DMS 273 treated with DMSO at 0.1 percent for 48 hours (cell line): ENCODE measurements around the gene DRC1.
"Not testable (repeated sequence)": the region's sequence is repeated elsewhere in the genome, so short reads cannot be mapped to it uniquely, and the experiment has no call there.

Experiments used
- DNase-seq: peaks from one replicate; lab custom pipeline; 2025; lab: John Stamatoyannopoulos, UW

DRC1 gene

GRCh38 chr2:26463244-26464192 lies 61.8 kb downstream of the DRC1 start:
- no peak for DNase-seq

- no peak for DNase-seq
These were observed 62.9 kb downstream of the DRC1 start for GRCh38 chr2:26464390-26465265.

GRCh38 chr2:26465266-26465925 lies 63.7 kb downstream of the DRC1 start:
- DNase-seq = no peak

GRCh38 chr2:26465981-26466471 lies 64.3 kb downstream of the DRC1 start:
- no peak for DNase-seq

- no peak for DNase-seq
These were observed 65.1 kb downstream of the DRC1 start for GRCh38 chr2:26466662-26467310.

GRCh38 chr2:26468544-26468943 lies 66.8 kb downstream of the DRC1 start:
- DNase-seq = not testable (repeated sequence)

GRCh38 chr2:26469092-26469710 lies 67.5 kb downstream of the DRC1 start:
- DNase-seq = peak; percentile 55

GRCh38 chr2:26469955-26470354 lies 68.2 kb downstream of the DRC1 start:
- no peak for DNase-seq

GRCh38 chr2:26470601-26471260 lies 69.0 kb downstream of the DRC1 start:
- no peak for DNase-seq

- peak; percentile 27 for DNase-seq
These were observed 69.6 kb downstream of the DRC1 start for GRCh38 chr2:26471289-26471688.

- DNase-seq = no peak
These were observed 70.3 kb downstream of the DRC1 start for GRCh38 chr2:26471766-26472706.

- no peak for DNase-seq
These were observed 71.3 kb downstream of the DRC1 start for GRCh38 chr2:26472821-26473655.

GRCh38 chr2:26473796-26474195 lies 72.1 kb downstream of the DRC1 start:
- DNase-seq = no peak

GRCh38 chr2:26474261-26474785 lies 72.6 kb downstream of the DRC1 start:
- no peak for DNase-seq

GRCh38 chr2:26475037-26475436 lies 73.3 kb downstream of the DRC1 start:
- DNase-seq = no peak

GRCh38 chr2:26475832-26476501 lies 74.2 kb downstream of the DRC1 start:
- DNase-seq = no peak

- no peak for DNase-seq
These were observed 75.6 kb downstream of the DRC1 start for GRCh38 chr2:26477126-26477910.
